Type B pancreatic cell (in vitro differentiated cells): ENCODE results near the gene KLHL26. TPM values are rescaled to one million over a fixed set of nuclear protein-coding genes. Genes with fewer than 3 reads are reported as not detected.

Experiments used
- DNase-seq: peaks from one replicate; pipeline ENCODE4 v3.0.0; 2021; ENCODE audit warnings: mixed read lengths; ENCODE audit not compliant: unreplicated experiment; ENCODE audit errors: extremely low spot score
- H3K27ac Mint-ChIP-seq: 2 replicates; pipeline ENCODE4 v1.8.0; 2021; ENCODE audit warnings: mild to moderate bottlenecking, mixed read lengths
- H3K27me3 Mint-ChIP-seq: 2 replicates; pipeline ENCODE4 v1.8.0; 2021; ENCODE audit warnings: mixed read lengths
- H3K36me3 Mint-ChIP-seq: 2 replicates; pipeline ENCODE4 v1.8.0; 2021; ENCODE audit warnings: mixed read lengths
- H3K4me1 Mint-ChIP-seq: one replicate; pipeline ENCODE4 v1.8.0; 2021; ENCODE audit warnings: mixed read lengths; ENCODE audit not compliant: unreplicated experiment
- H3K4me3 Mint-ChIP-seq: 2 replicates; pipeline ENCODE4 v1.8.0; 2021; ENCODE audit warnings: mild to moderate bottlenecking, mixed read lengths
- H3K9me3 Mint-ChIP-seq: 2 replicates; pipeline ENCODE4 v1.8.0; 2021; ENCODE audit warnings: mixed read lengths
- total RNA-seq: library from RNA; stranded (reverse); gene quantifications from 2 replicates; pipeline ENCODE4 v1.2.1, GENCODE V29; 2021; ENCODE audit warnings: low replicate concordance
- TF ChIP-seq, protein P1 (sequence below): fragments of 200-600 bp; sonication (generic); conservative IDR thresholded peaks from 2 replicates; pipeline ENCODE4 v1.5.0; 2021; ENCODE audit warnings: antibody characterized with exemption, mild to moderate bottlenecking

Gene KLHL26
- total RNA-seq, 1 donor from 2014 or later = 11.1 TPM

DNA sequence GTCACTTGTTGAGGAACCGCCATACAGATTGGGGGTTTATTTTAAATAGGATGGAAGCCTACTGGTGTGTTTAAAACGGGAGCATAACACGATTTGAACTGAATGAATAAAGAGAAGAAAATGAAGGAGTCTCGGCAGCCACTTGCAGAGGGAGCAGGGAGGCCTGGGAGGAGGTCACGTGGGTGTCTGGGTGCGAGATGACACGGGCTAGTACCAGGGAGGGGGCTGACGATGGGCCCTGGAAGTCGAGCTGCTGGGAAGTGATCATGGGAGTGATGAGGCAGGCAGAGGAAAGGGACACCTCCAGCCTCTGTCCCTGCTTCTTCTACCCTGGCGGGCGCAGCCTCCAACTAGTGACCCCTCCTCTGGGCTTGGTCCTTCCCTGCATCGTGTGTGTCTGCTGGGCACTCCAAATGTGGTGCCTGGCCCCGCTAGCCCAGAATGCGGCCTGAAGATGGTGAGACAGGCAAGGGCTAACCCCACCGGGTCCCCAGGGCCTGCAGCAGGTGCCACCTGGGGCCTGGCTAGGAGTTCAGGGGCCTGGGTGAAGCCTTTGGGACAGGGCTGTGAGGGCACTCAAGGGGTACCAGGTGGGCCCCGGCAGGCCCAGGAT is 82.1 kb downstream of the KLHL26 start:
- Mint-ChIP-seq H3K27ac (no peak overlapping the region), H3K27me3 (no peaks in the 10 kb centered on the region), H3K36me3 (peaks cover 5% of the 10 kb centered on the region), H3K4me1 (peaks cover 19% of the 10 kb centered on the region), H3K4me3 (no peak overlapping the region), H3K9me3 (no peaks in the 10 kb centered on the region)
- DNase-seq = no peak
- TF ChIP-seq, protein P1, sequence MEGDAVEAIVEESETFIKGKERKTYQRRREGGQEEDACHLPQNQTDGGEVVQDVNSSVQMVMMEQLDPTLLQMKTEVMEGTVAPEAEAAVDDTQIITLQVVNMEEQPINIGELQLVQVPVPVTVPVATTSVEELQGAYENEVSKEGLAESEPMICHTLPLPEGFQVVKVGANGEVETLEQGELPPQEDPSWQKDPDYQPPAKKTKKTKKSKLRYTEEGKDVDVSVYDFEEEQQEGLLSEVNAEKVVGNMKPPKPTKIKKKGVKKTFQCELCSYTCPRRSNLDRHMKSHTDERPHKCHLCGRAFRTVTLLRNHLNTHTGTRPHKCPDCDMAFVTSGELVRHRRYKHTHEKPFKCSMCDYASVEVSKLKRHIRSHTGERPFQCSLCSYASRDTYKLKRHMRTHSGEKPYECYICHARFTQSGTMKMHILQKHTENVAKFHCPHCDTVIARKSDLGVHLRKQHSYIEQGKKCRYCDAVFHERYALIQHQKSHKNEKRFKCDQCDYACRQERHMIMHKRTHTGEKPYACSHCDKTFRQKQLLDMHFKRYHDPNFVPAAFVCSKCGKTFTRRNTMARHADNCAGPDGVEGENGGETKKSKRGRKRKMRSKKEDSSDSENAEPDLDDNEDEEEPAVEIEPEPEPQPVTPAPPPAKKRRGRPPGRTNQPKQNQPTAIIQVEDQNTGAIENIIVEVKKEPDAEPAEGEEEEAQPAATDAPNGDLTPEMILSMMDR = no peak

DNA sequence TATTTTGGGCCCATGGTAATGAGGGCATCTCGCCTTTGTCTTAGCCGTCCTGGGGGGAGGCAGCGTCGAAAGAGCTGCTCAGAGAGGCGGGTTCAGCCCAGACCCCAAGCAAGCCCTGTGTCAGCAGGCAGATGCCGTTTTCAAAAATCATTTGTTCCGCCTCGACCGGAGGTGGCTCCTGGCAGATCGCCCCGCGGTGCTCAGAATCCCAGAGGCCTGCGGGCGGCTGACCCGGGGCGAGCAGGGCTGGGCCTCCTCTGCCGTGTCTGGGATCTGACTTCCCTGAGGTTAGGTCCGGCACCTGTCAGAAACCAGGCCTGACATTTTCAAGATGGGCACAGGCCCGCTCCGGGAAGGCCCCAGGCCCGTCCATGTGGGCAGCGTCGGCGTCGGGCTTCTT is 82.7 kb downstream of the KLHL26 start:
- Mint-ChIP-seq H3K27me3 (no peaks in the 10 kb centered on the region), H3K4me1 (peaks cover 19% of the 10 kb centered on the region), H3K9me3 (no peaks in the 10 kb centered on the region), H3K36me3 (peaks cover 5% of the 10 kb centered on the region), H3K27ac (no peak overlapping the region), H3K4me3 (no peak overlapping the region)
- DNase-seq = no peak
- TF ChIP-seq, protein P1 = no peak

Other genes with a start within 250 kb of the KLHL26 start
- gene LRRC25, start 239.4 kb upstream of the KLHL26 start, total RNA-seq = 0.19 TPM in 1 of 2 replicates, not detected in the other
- 76.7 and 99.0 TPM in 2 replicates for gene SSBP4, start 217.6 kb upstream of the KLHL26 start, total RNA-seq
- gene ISYNA1, start 198.9 kb upstream of the KLHL26 start, total RNA-seq = 278 and 303 TPM in 2 replicates
- 13.6 and 16.7 TPM in 2 replicates for gene ELL, start 115.0 kb upstream of the KLHL26 start, total RNA-seq
- 151 and 191 TPM in 2 replicates for gene FKBP8, start 93.5 kb upstream of the KLHL26 start, total RNA-seq
- gene KXD1, start 79.2 kb upstream of the KLHL26 start, total RNA-seq = 72.9 and 73.9 TPM in 2 replicates
- 1,126 and 1,202 TPM in 2 replicates for gene UBA52, start 65.2 kb upstream of the KLHL26 start, total RNA-seq
- 54.0 and 63.5 TPM in 2 replicates for gene REX1BD, start 48.2 kb upstream of the KLHL26 start, total RNA-seq
- 2.8 and 7.8 TPM in 2 replicates for gene CRLF1, start 30.2 kb upstream of the KLHL26 start, total RNA-seq
- 4.6 and 9.4 TPM in 2 replicates for gene TMEM59L, start 24.2 kb upstream of the KLHL26 start, total RNA-seq
- gene CRTC1, start 46.7 kb downstream of the KLHL26 start, total RNA-seq = 14.2 and 20.2 TPM in 2 replicates
- gene COMP, start 154.3 kb downstream of the KLHL26 start, total RNA-seq = 0.12 and 0.43 TPM in 2 replicates
- 72.1 and 76.5 TPM in 2 replicates for gene UPF1, start 194.9 kb downstream of the KLHL26 start, total RNA-seq